KBM-7 (cell line): Measurements from ENCODE around the gene KIF21B.

Source experiments
- DNase-seq: peaks from one replicate; pipeline ENCODE4 v3.0.0-alpha.2; 2015
- in situ Hi-C: fragments of 300-500 bp; cut with MboI; formaldehyde crosslinking; loops from 2 replicates; pipeline ENCODE4 v1.14.3; 2020; ENCODE audit warnings: low sequenced_read_pairs, low pct_unique_long_range_greater_than_20kb, mixed read lengths

KIF21B gene

DNA sequence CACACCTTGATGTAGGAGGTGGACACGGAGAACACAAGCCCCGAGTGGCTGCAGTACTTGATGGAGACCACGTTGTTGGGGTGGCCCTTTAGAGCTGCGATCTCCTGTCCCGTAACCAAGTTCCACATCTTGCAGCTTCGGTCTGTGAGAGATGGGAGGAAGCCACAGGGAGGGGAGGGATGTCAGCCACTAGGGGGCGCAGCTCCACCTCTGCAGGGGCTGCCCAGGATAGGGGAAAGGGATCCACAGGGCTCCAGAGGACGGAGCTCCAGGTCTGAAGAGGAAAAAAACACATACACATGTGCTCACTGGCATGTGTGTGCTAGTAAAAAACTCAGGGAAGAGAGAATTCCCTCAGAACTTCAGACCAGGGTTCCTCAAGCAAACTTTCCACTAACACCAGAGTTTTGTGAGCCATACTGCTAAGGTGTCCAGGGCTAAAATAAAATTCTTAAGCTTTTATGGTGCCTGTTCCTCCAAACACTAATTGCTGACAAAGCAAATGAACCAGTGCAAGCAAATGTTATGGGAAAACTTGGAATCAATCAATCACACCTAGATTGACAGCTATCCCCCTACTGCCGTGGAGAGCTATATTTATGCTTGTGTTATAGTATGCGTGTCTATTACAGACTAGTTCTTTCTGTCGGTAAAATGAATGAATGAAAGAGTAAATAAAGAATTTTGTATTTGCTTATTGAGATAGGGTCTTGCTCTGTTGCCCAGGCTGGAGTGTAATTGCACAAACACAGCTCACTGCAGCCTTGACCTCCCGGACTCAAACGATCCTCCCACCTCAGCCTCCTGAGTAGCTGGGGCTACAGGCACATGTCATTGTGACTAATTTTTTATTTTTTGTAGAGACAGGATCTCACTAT is 43.7 kb downstream of the KIF21B start:
- in situ Hi-C loops: no loop called here
- DNase-seq: peak; percentile 81

DNA sequence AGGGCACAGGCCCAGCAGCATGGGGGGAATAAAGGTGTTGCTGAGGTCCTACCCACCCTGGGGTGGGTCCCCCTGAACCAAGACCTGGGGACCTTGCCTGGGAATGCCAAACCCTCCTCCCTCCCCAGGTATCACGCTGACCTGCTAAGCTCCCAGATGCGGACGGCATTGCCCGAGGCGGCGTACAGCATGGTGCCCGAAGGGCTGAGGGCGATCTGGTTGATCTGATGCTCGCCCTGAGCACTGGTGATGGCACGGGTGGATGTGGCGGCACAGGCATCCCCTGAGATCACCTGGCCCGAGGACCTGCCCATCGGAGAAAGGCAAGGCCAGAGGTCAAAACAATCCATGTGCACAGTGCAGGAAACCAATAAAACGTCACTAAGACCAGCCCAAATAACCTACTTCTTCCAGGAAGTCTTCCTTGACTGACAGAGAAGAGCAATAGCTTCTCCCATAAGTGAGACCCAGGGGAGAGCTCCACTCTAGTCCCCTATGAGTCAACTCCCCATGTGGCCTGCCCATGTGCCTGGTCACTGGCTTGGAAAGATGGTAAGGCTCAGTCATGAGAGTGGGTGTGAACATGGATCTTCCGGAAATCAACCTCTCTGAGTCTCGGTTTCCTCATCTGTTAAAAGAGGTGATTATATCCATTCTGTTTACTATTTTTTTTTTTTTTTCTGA is 46.3 kb downstream of the KIF21B start:
- DNase-seq: no peak
- in situ Hi-C loops: no loop called here

DNA sequence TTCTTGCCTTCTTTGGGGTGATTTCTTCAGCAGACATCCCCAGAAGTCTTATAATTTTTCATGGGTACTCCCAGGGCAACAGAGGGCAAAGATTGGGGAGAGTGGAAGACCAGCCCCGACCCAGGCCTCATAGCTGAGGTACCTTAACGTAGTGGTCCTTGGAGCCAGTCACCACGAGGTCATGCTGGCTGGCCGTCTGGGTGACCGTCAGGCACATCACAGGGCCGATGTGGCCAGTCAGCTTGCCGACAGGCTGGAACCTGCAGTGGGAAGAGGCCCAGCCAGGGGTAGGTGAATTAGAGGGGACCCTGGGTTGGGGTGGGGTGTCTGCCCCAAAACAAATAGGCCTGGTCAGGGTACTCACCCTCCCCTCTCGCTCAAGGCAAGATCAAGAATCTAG is 46.9 kb downstream of the KIF21B start:
- in situ Hi-C loops: no loop called here
- no peak for DNase-seq

DNA sequence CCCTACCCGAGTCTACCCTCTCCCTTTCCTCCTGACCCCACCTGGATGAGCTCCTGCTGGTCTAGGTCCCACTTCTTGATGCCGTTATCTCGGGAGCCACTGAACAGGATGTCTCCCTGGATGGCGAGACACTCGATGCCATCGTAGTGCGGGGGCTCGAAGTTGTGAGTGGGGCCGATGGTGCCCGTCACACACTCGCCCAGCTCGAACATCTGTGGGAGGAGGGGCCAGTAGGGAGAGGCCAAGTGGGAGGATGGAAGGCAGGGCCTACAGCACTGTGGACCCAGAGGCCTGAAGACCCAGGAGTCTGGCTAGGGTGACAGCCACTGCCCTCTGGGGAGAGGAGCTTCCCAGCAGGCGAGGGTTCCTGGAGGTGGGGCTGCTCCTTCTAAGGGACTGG is 48.1 kb downstream of the KIF21B start:
- in situ Hi-C loops: no loop called here
- no peak for DNase-seq

DNA sequence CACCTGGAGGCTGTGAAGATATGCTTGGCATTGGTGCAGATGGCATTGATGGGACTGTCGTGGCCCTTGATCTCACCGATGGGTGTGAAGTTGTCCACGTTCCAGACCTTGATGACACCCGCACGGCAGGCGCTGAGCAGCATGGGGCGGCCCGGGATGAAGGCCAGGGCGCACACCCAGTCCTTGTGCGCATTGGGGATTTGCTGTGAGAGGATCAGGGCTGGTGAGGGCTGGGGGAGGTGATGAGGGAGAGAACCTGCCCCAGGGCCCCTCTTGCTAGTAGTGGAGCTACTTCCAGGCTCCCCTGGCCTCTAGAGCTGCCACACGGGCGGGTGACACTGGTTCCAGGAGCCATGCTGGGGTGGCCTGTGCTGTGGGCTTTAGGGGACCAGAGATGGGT is 48.8 kb downstream of the KIF21B start:
- in situ Hi-C loops: no loop called here
- DNase-seq: no peak

DNA sequence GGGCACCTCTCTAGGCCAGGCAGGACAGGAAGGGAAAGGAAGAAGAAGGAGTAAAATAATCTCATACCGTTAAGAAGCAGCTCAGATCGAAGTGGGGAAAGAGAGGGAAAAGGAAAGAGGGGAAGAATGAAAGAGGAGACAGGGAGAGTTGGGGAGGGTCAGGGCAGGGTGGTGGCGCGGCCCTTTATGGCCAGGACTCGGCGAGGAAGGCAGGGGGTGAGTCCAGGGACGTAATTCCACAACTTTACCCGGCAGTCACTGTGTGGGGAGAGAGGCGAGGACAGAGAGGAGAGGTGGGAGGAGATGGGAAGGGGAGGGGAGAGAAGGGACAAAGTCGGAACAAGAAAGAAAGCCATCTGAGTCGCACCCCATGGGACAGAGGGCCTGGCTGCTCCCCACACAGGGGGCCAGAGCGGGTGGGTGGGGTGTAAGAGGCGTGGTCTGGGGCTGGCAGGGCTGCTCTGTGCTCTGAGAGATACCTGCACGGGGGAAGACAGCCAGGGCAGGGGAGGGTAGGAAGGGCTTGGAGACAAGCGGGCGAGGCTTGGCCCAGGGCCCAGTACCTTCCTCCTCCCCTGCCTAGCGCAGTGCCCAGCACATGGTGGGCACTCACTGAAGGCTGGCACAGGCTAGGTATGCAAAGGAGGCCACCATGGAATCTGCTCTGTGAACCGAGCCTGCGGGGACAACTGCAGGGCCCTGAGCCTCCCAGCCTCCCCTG is 49.4 kb downstream of the KIF21B start:
- in situ Hi-C loops: no loop called here
- no peak for DNase-seq

DNA sequence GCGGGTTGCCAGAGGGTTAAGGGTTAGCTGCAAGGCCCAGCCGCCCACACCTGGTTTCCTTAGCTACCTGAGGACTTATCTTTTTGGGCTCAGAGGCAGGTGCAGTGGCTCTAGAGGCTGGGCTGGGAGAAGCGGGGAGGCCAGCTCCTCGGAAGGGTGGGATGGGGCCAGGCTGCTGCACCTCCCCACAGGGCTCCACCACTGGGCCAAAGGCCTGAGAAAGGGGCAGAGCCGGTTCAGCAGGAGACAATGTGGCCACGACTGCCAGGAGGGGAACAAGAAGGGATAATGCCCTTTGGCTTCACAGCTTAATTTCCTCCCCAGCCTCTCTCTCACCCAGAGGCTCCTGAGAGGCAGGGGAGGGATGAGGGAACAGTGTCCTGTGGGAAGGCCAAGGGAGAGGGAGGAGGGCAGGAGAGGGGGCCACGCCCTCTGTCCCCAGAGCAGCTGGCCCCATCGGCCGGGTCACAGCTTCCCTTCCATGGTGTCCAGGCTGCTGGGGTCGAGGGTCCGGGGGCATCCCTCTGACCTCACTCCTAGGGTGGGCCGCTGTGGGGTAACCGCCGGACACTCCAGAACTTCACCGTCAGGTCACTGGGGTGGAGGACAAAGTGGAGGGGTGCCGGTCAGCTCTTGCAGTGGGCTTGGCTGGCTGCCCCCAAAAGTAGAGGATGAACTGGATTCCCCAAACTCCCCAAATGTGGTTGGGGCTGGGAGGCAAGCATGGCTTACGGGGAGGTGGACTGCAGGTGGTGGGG is 50.4 kb downstream of the KIF21B start:
- in situ Hi-C loops: no loop called here
- DNase-seq: no peak

DNA sequence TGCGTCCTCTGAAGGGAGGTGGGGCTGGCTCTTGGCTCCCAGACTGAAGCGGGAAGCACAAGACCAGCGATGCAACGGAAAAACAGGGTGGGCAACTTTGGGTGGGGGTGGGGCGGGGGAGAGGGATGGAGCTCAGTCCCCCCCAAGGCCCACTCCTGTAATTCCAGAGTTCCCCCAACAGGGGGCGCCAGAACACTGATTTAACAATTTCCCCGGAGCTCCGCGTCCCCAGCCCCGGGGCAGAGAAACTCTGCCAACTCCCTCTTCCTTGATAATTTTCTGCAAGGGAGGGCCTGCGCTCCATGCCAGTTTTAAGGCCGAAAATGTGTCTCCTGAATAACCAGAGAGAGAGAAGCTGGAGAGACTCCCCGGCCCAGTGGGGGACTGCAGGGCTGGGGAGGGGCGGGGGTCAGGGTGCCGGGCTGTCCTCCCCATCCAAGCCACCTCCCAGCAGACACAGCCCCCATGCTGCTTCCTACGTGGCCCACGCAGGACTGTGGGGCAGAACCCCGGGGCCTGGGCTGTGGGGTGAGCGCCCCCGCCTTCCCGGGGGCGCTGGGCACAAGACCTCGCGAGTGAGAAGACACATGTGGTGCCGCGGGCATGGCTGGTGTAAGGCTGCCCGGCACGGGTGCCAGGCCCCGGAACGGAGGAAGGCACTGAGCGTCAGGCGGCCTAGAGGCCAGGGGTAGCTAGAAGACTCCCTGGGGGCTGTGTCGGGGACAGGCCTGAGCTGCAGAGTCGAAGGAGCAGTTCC is 51.4 kb downstream of the KIF21B start:
- DNase-seq: peak; percentile 65
- in situ Hi-C loops: no loop called here

DNA sequence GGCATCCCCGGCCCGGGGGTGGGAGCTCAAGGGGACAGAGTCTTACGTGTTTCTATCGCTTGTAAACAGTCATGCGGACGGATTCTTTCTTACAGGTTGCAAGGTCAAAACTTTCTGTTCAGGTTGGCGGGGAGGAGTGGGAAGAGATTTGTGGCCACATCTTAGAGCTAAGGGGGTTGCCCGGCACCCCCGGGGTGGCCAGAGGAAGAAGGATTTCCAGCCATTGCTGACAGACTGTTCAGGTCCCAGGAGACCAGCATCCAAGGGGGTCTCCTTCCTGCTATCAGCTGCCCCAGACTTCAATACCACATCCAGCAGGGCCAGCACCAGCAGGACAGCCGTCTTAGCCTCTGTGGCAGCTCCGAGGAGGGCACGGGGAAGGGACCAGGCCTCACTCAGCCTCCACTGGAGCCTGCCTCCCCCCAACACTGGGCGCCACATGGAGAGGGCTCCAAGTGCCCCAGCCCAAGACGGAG is 52.0 kb downstream of the KIF21B start:
- DNase-seq: no peak
- in situ Hi-C loops: no loop called here

DNA sequence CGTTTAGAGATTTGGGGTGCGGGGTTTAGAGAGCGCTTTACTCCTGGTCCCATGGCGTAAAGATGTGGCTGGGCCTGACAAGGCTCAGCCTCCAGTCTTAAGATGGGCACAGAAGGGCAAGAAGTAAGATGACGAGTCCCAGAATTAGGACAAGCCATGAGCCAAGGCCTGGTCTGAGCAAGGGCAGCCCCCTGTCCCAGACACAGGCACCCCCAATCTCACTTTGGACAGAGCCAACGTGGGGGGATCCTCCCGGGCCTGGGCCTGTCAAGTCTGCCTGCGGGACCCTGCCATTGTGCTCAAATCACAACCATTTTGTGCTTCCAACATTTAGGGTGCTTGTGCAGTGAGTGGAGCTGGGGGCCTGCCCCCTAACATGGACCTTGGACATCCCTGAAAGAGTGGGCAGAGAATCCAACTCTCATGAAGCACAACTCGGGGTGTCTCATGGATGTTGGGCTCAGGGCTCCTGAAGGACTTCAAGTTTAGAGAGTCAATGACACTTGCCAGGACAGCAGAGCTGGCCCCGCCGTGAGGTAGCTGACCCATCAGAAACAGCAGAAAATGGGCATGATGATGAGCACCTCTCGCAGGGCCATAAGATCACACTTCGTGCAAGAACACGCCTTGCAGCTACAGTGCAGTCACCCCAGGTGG is 52.6 kb downstream of the KIF21B start:
- no peak for DNase-seq
- in situ Hi-C loops: no loop called here

DNA sequence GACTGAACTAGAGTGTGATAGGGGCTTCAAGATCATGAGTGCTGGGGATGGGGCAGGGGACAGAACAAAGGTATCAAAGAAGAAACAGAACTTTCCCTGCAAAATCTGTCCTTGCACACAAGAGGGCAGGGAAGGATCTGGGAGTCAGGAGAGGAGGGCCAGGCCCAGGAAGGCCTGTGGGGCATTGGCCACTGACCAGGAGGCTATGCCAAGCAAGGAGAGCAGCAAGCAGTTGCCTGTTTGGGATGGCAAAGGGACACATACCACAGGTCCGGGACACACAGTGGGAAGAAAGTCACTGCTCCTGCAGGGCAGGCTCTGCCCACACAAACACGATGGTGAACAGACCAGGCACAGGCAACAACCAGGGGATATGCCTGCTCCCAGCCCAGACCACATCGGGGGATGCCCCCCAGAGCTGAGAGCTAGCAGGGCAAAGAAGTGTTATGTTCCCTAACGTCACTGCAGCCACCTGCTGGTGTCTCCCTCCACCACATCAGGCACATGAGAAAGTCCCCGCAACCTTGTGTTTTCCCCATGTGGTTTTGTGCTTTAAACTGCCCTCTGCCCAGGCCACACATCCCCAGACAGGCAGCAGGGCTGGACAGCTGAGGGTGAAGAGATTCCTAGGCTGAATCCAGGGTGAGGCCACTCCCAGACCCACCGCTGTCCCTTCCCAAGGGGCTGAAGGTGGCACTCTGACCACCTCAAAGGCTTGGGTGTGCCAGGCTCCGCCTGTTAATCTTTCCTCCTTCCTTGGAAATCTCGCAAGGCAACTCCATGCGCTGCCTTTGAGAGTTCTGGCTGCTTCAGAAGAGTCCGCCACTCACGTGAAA is 53.6 kb downstream of the KIF21B start:
- no peak for DNase-seq
- in situ Hi-C loops: no loop called here

DNA sequence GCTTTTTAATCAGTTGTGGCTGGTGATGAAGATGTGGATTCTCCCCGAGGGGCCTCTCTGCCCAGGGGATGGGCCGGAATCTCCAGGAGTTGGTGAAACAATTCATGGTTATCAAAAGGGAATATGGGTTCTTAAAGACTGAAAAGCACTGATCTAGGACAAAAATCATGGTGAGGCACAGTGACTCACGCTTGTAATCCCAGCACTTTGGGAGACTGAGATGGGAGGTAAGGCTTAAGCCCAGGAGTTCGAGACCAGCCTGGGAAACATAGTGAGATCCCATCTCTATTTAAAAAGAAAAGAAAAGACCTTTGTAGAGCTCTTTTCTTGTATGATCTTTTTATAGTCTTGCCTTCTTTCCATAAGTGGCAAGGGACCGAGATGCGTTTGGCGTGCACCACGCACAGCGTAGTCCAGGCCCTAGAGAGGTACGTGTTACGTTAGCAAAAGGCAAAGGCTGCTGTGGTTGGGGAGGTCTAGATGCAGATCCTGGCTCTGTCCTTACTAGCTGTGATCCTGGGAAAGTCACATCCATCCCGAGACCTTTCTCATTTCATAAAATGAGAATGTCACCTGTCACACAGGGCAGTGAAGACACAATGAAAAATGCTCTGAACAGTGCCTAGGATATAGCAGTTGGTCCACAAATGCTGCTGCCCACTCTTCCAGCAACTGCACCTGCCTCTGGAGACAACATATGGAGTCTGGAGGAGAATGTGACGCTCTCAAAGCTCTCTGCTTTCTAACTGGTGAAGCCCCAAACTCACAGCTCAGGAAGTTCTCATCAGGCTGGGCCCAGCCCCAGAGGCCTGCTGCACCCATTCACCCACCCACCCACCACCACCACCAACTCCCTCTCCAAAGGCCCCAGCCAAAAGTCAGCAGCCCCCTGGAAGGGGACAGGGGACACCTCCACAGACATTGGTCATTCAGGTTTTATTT is 54.8 kb downstream of the KIF21B start:
- in situ Hi-C loops: no loop called here
- DNase-seq: no peak

DNA sequence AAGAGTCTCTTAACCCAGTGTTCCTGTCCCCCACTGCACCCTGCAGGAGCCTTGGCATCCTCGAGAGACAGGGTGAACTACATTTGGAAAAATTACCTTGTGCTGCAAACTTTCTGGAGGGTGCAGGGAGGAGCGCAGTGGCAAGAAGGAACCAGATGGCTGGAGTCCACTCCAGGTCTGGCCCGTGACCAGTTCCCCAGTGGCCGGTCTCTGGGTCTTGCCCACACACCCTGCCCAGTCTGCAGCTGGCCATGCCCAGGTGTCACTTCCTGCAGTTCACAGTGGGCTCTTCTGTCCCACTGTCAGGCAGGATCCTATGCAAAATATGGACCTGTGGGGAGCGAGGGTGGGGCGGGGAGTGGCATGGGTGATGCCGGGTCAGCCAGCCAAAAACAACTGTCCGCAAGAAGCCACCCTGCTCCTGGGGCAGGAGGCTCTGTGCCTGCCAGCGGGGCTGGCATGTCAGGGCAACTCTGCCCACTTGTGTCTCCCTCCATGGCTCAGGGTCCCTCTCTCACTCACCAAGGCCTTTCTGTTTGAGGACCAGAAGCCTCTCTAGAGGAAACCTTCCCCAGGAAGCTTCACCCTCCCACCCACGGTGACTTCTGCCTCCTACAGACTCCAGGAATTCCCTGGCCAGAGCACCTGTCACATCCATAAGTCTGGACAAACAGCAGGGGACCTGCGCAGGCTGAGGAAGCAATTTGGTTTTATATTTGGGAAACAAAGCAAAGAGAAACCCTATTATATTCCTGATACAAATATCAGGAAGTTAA is 55.6 kb downstream of the KIF21B start:
- DNase-seq: no peak

DNA sequence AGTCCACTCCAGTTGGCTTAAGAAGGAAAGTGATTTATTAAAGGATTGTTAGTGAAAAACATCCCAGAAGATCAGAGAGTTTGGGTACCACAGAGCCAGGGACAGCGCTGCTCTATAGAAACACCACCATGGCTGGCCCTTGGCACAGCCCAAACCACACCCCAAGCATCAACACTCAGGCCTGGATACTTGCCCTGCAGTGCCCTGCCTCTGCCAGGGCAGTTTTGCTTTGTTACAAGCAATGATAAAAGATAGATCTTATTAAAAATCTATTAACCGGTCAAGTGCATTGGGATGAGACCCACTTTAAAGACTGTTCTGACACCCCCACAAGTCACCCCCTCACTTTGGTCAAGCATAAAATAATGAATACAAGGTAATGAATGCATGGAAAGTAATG is 56.6 kb downstream of the KIF21B start:
- DNase-seq: no peak
- in situ Hi-C loops: no loop called here

More for the DNA sequence above, 55.6 kb downstream of the KIF21B start:
- in situ Hi-C loops: no loop called here

DNA sequence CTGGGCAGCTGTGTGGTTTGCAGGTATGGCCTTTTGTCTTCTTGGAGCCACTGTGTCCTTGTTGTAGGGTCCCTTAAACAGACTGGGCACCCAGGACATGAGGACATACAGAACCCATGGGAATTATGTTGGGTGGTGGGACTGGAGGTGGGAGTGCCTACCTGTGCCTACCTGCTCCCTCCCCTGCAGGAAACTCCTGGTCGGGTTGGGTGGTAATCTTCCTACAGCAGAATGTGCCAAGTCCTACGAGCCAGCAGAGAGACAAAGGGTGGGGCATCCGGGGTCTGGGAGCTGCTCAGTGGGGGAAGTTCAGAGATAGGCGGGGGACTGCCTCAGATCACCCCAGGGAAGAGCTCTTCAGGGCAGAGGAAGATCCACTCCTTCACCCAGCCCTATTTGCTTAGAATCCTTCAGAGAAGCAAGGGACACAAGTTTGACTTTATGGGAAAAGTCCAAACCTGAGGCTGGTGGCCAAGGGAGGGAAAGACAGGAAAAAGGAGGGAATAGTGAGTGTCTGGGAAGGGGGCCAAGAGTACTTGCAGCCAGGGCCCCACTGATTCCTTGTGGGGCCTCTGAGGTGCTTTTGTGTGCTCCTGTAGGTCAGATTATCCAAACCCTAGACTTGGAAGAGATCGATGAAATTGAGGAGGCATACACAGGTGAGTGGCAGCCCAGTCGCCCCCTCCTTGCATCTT is 58.3 kb downstream of the KIF21B start:
- DNase-seq: no peak
- in situ Hi-C loops: no loop called here
